ENCODE measurements around the gene OBP2B.

OBP2B gene

DNA sequence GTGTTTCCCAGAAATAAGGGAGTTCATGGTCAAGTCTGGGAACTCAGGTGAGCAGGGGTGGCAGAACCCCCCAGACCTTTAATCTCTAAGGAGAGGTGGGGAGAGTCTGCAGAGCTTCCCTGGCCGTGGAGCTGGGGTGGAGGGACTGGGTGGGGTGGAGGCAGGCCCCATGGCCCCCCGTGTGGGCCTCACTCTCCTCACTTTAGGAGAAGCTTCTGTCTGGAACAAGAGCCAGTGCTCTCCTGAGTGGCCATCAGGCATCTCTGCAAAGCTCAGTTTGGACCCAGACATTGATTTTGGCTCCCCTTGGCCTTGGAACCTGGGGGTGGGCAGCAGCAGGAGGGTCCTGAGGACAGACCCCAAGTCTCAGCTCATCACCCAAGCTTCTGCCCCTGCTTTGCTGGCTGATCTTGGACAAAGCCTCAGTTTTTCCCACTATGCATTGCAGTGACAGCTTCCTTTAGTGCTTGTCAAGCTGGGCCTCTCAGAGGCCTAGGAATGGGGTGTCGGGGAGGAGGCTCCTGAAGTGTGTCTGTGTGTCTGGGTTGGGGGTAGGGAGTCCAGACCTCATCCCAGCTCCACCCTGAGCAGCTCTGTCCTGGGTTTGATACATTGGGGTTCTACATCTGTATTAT lies 41.8 kb downstream of the OBP2B start:
- DNase-seq (ENCODE audit: low read depth): no peak

DNA sequence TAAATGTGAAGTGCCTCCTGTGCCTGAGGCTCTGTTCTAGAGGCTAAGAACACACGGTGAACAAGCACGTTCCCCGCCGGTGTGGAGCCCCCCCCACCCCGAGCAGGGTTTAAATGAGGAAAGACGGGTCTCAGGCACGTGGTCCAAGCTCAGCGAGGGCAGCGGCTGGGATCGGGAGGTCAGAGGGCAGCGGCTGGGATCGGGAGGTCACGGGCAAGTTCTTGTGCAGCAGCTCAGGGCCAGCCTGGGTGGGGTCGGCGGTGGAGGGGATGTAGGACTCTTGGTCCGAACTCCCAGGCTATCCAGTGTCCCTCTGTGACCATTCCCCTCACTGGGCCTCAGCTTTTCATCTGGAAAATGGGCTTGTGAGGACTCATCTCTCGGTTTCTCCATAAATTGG lies 42.7 kb downstream of the OBP2B start:
- DNase-seq (ENCODE audit: low read depth): no peak

DNA sequence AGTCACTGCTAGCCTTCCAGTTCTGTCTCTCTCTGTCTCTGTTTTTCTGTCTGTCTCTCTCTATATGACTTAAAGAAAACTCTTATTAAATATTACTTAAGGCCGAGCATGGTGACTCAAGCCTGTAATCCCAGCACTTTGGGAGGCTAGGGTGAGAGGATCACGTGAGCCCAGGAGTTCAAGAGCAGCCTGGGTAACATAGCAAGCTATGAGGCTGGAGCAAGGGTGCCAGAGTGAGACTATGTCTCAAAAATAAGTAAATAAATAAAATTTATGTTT lies 43.7 kb downstream of the OBP2B start:
- no peak for DNase-seq (ENCODE audit: low read depth)

DNA sequence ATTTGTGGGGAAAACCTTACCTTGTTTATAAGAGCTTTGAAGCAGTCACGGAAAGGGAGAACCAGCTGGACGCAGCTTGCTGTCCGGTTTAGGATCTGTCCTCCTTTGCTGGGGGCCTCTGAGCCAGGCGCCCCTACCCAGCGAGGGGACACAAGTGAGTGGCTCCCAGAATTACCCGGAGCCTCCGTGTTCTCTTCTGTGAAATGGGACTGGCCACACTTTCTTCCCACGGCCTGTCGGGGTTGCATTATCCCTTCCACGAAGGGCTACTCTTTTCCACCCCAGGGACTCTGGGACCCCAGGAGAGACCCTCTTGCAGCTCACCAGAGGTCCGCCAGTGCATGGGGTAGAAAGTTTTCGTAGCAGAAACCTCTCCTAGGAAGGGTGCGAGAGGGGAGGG lies 44.9 kb downstream of the OBP2B start:
- DNase-seq (ENCODE audit: low read depth): no peak

DNA sequence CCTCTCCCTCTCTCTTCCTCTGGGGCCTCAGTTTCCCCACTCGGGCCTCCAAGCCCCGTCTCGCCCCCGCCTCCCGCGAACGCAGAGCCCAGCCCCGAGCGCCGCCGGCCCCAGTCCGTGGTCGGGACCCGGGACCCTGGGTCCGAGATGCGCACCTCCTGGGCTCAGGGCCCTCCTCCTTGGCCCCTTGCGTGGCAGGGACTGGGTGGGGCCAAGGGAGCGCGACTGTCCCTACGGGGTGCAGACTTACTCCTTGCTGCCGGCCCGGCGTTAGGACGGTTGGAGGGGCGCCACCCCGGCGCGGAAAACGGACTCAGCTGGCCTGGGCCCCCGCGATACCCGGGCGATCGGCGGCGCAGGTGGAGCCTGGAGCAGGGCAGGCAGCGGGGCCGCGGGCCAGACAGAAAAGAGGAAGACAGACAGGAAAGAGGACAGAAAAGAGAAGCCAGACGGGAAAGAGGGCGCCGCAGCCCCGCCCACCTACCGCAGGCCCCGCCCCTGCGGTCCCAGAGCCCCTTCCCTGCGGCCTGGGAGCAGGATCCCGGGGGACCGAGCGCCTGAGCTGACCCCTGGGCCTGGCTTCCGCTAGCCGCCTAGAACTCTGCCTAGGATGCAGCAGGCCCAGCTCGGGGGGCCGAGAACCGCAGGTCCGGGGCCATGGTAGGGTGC lies 45.4 kb downstream of the OBP2B start, which contains the start of gene GBGT1:
GBGT1 (minus strand) TSS at position 411 of the 669 bp plus-strand sequence. CDS start 1,502 bp downstream, outside the sequence.
- DNase-seq (ENCODE audit: low read depth): no peak

DNA sequence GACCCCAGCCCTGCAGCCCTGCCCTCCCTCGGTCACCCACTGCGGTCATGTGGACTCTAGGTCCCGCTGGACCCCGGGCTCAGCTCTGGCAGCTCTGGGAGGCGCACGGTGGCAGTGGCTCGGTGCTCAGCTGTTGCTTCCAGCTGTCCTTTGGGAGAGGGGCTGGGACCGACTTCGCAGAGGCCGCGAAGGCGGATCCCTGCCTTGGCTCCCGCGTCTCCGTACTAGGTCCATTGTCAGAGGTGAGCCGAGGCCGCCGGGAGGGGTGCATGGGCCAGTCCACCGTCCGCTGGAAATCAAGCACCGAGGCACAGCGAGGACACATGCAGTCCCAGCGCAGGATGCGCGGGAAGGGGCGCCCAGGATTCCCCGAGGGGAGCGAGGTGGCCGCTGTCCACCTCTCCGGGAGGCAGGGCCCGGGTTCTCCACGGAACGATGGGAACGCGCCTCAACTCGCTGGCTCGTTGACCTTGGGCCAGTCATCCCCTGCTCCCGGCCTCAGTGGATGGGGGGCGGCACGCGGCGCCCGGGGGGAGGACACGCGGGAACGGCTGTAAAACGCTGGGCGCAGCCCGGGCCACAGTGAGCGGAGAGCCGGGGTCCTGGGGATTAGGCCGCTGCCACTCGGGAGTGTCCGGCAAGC lies 46.1 kb downstream of the OBP2B start:
- DNase-seq (ENCODE audit: low read depth): no peak

DNA sequence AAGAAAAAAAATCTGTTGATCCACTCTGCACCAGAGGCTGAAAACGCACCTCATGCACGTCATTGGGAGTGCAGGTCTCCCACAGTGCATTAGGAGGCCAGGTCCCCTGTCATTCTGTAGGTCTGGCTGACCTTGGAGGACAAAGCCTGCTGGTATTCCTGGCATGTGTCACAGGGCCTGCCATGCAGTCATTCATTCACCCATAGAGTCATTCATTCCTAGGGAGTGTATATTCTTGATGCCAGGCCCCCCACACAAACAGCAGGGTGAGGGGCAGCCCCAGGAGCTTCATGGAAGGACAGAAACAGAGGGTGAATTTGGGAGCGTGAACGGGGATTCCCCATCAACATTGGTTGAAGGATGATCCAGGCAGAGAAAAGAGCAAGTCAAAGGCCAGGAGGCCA lies 47.5 kb downstream of the OBP2B start:
- DNase-seq (ENCODE audit: low read depth): no peak

DNA sequence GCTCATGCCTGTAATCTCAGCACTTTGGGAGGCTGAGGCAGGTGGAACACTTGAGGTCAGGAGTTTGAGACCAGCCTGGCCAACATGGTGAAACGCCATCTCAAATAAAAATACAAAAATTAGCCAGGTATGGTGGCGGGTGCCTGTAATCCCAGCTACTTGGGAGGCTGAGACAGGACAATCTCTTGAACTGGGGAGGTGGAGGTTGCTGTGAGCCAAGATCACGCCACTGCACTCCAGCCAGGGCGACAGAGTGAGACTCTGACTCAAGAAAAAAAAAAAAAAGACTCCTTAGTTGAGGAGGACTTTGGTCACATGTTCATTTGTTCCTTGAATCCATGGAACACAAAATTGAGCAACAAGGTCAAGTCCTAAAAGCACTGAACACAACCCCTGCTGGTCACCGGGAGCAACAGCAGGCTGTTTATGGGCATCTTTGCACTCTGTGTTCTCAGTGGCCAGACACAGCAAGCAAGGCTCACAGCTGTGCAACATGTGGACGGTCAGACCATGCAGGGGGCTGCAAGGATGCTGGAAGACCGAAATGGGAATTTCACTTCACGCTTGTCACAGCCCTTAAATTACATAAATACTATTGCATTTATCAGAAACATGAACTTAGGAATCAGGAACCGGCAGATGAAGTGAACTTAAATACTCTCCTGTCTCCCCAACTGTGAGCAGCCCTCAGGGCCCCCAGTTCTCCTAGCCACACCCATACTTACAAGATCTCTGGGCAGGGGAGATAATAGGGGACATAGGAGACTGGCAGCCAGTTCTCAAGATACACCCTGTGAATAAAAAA lies 48.1 kb downstream of the OBP2B start:
- no peak for DNase-seq (ENCODE audit: low read depth)

DNA sequence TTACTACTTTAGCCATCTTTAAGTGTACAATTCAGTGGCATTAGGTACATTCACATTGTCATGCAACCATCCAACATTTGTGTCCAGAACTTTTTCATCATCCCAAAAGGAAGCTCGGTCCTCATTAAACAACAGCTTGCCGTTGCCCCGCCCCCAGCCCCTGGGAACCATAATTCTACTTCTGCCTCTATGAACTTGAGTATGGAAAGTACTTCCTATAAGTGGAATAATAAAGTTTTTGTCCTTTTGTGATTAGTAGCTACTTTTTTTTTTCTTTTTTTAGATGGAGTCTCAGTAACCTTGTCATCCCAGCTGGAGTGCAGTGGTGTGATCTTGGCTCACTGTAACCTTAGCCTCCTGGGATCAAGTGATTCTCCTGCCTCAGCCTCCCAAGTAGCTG lies 50.4 kb downstream of the OBP2B start:
- DNase-seq (ENCODE audit: low read depth): no peak
